ENCODE measurements around the gene AKNA. TPM values are rescaled to one million over a fixed set of nuclear protein-coding genes. Genes with fewer than 3 reads are reported as not detected.

Gene AKNA
- total and polyA plus RNA-seq, 2 of the 8 experiments (the other 6 are each of a cell fraction or from before 2014, with no cell fraction given): 21.0 to 27.4 TPM

GRCh38 chr9:114375386-114376175 is 12.2 kb downstream of the AKNA start (continued):
- TF ChIP-seq CHD7 (IDR thresholded peaks at IDR 0.05; ENCODE audit: insufficient replicate concordance, low read length) (no peak), ATF3 (IDR thresholded peaks at IDR 0.05; ENCODE audit: insufficient read depth, low read depth, low read length) (no peak), BRCA1 (IDR thresholded peaks at IDR 0.05; ENCODE audit: low read depth, low read length) (no peak), KDM1A (IDR thresholded peaks at IDR 0.05; ENCODE audit: borderline replicate concordance, low read length) (no peak), SUZ12 (IDR thresholded peaks at IDR 0.05; ENCODE audit: low read length) (no peak), E2F6 (IDR thresholded peaks at IDR 0.05) (no peak), CBX5 (IDR thresholded peaks at IDR 0.05; ENCODE audit: low read depth, low read length) (no peak)
